Astrocyte (in vitro differentiated cells and primary cell): ENCODE results near the gene TRABD2A. TPM values are rescaled to one million over a fixed set of nuclear protein-coding genes. Genes with fewer than 3 reads are reported as not detected.

Experiments used
- DNase-seq: peaks from one replicate; pipeline ENCODE4 v3.0.0-alpha.2; 2010; ENCODE audit warnings: low read depth
- FAIRE-seq: peaks from 2 replicates; lab custom pipeline; 2011; peaks lifted over from hg19 to GRCh38; lab: Jason Lieb, UNC
- H2AFZ ChIP-seq: 2 replicates; pipeline ENCODE4 v1.6.0; 2012; ENCODE audit warnings: low read depth, low read length, inconsistent platforms
- H3K27ac ChIP-seq: 2 replicates; pipeline ENCODE4 v1.5.1; 2011; ENCODE audit warnings: low read depth, low read length, inconsistent platforms
- H3K27me3 ChIP-seq: 2 replicates; pipeline ENCODE4 v1.6.0; 2011; ENCODE audit warnings: low read length, inconsistent platforms; ENCODE audit not compliant: insufficient read depth
- H3K36me3 ChIP-seq: 2 replicates; pipeline ENCODE4 v1.5.1; 2011; ENCODE audit warnings: low read length, inconsistent platforms; ENCODE audit not compliant: insufficient read depth
- H3K4me1 ChIP-seq: 2 replicates; pipeline ENCODE4 v1.5.1; 2011; ENCODE audit warnings: low read length, inconsistent platforms; ENCODE audit not compliant: insufficient read depth
- H3K4me2 ChIP-seq: 2 replicates; pipeline ENCODE4 v1.6.0; 2012; ENCODE audit warnings: low read length, inconsistent platforms
- H3K4me3 ChIP-seq: 2 replicates; pipeline ENCODE4 v1.5.1; 2011; ENCODE audit warnings: low read depth, mild to moderate bottlenecking, low read length, inconsistent platforms; ENCODE audit not compliant: insufficient read depth
- H3K79me2 ChIP-seq: 2 replicates; pipeline ENCODE4 v1.6.0; 2012; ENCODE audit warnings: mild to moderate bottlenecking, low read length, inconsistent platforms; ENCODE audit not compliant: insufficient read depth
- H3K9ac ChIP-seq: 2 replicates; pipeline ENCODE4 v1.6.0; 2012; ENCODE audit warnings: mild to moderate bottlenecking, low read length, inconsistent platforms
- H3K9me3 ChIP-seq: 2 replicates; pipeline ENCODE4 v1.5.1; 2012; ENCODE audit warnings: low read depth, mild to moderate bottlenecking, low read length, inconsistent platforms; ENCODE audit not compliant: insufficient read depth
- H4K20me1 ChIP-seq: 2 replicates; pipeline ENCODE4 v1.6.0; 2012; ENCODE audit warnings: low read length, inconsistent platforms; ENCODE audit not compliant: insufficient read depth
- H3K27ac Mint-ChIP-seq: one replicate; pipeline ENCODE4 v1.8.0; 2021; ENCODE audit warnings: mild to moderate bottlenecking, mixed read lengths; ENCODE audit not compliant: unreplicated experiment
- H3K27me3 Mint-ChIP-seq: one replicate; pipeline ENCODE4 v1.8.0; 2021; ENCODE audit warnings: low read depth, mixed read lengths; ENCODE audit not compliant: unreplicated experiment
- H3K36me3 Mint-ChIP-seq: one replicate; pipeline ENCODE4 v1.8.0; 2021; ENCODE audit warnings: low read depth, mixed read lengths; ENCODE audit not compliant: unreplicated experiment
- H3K4me1 Mint-ChIP-seq: one replicate; pipeline ENCODE4 v1.8.0; 2021; ENCODE audit warnings: low read depth, mixed read lengths; ENCODE audit not compliant: unreplicated experiment
- H3K4me3 Mint-ChIP-seq: one replicate; pipeline ENCODE4 v1.8.0; 2021; ENCODE audit warnings: mild to moderate bottlenecking, moderate library complexity, mixed read lengths; ENCODE audit not compliant: unreplicated experiment
- H3K9me3 Mint-ChIP-seq: one replicate; pipeline ENCODE4 v1.8.0; 2021; ENCODE audit warnings: mild to moderate bottlenecking, mixed read lengths; ENCODE audit not compliant: unreplicated experiment
- EZH2 ChIP-seq: IDR thresholded peaks from 2 replicates; pipeline ENCODE4 v1.6.1; 2012; ENCODE audit warnings: mild to moderate bottlenecking, low read length, inconsistent platforms; ENCODE audit not compliant: insufficient read depth
- total RNA-seq: library from RNA; stranded (reverse); gene quantifications from 2 replicates; pipeline ENCODE4 v1.2.1, GENCODE V29; 2021
- TF ChIP-seq, protein P1 (sequence below): IDR thresholded peaks from 2 replicates; pipeline ENCODE4 v1.5.1; 2011; ENCODE audit warnings: low read depth, mild to moderate bottlenecking, inconsistent platforms, low read length, moderate library complexity; ENCODE audit not compliant: insufficient read depth

Gene TRABD2A
- total RNA-seq, 1 donor from 2014 or later = 2.6 TPM

DNA sequence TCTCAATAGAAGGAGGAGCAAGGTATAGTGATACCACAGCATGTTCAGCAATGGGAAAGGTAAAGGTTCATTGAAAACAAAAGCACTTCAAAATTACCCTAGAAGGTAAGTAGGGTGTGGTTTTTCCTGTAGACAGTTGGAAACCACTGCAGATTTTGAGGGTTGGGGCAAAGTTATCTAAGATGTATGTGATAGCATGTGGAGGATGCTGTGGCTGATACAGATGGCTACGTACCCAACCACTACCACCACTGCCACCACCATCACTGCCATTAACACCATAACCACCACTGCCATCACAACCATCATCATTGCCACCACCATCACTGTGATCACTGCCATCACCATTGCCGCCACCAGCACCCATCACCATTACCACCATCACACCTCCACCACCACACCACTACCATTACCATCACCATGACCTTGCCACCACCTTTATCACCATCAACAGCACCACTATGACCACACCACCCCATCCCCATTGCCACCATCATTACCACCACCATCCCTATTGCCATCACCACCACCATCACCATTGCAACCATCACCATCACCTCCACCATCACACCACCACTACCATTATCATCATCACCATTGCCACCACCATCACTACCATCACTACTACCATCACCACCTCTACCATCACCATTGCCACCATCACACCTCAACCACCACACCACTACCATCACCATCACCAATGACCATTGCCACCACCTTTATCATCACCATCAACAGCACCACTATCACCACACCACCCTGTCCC, 28.2 kb upstream of the TRABD2A start:
- no peak overlapping the region for H3K27ac ChIP-seq
- H3K27me3 ChIP-seq = no peaks in the 10 kb centered on the region
- H3K4me3 Mint-ChIP-seq = peak overlapping the region; percentile 31
- peaks cover 5% of the 10 kb centered on the region for H3K36me3 ChIP-seq
- peaks cover 14% of the 10 kb centered on the region for H3K36me3 Mint-ChIP-seq
- no peaks in the 10 kb centered on the region for H3K27me3 Mint-ChIP-seq
- TF ChIP-seq EZH2 = no peak
- TF ChIP-seq, protein P1, sequence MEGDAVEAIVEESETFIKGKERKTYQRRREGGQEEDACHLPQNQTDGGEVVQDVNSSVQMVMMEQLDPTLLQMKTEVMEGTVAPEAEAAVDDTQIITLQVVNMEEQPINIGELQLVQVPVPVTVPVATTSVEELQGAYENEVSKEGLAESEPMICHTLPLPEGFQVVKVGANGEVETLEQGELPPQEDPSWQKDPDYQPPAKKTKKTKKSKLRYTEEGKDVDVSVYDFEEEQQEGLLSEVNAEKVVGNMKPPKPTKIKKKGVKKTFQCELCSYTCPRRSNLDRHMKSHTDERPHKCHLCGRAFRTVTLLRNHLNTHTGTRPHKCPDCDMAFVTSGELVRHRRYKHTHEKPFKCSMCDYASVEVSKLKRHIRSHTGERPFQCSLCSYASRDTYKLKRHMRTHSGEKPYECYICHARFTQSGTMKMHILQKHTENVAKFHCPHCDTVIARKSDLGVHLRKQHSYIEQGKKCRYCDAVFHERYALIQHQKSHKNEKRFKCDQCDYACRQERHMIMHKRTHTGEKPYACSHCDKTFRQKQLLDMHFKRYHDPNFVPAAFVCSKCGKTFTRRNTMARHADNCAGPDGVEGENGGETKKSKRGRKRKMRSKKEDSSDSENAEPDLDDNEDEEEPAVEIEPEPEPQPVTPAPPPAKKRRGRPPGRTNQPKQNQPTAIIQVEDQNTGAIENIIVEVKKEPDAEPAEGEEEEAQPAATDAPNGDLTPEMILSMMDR = no peak
- DNase-seq (no peak), FAIRE-seq (no peak)
- H3K9ac ChIP-seq = no peak overlapping the region
- no peak overlapping the region for H3K27ac Mint-ChIP-seq
- peaks cover 18% of the 10 kb centered on the region for H4K20me1 ChIP-seq
- no peak overlapping the region for H3K4me3 ChIP-seq
- H3K4me1 Mint-ChIP-seq = peaks cover 9% of the 10 kb centered on the region
- H3K4me1 ChIP-seq = no peaks in the 10 kb centered on the region
- H2AFZ ChIP-seq = no peak overlapping the region
- peaks cover 7% of the 10 kb centered on the region for H3K9me3 ChIP-seq
- H3K4me2 ChIP-seq = no peak overlapping the region
- peaks cover 21% of the 10 kb centered on the region for H3K79me2 ChIP-seq
- H3K9me3 Mint-ChIP-seq = peaks cover 2% of the 10 kb centered on the region

DNA sequence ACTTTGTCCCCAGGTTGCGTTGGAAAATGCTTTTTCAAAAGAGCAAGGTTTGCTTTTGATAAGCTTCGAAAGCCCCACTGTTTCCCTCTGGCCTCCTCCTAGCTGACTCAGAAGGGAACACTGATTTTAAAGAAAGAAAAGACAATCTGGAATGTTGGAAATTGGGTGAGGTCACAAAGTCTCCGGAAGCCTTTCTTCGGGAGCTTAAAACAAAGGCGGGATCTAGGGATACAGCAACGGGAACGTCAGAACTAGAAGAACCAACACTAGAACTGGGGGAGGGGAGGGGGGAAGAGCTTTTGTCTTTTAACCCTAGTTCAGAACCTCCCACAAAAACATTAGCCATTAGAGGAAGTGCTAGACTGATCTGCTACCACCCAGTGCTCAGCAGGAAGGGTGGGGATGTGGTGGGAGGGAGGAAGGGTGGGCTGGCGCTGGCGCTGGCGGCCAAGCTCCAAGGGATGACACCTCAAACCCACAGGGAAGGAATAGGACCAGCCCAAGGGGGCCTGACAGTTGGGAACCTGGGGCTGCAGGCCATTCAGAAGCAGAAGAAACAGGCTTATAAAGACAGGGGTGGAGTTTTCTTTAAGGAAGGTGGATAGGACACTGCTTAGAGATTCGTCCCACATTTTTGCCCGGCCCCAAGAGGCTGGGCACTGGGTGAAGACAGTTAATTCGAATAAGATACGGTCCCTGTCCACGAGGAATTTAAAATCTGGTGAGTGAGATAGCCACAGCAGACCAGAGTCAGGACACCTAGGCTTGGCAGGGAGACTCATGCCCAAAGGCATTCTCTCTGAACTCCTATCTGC, 26.2 kb upstream of the TRABD2A start:
- no peaks in the 10 kb centered on the region for H3K27me3 Mint-ChIP-seq
- Histone ChIP-seq H3K4me1 (peaks cover 2% of the 10 kb centered on the region), H3K36me3 (peaks cover 5% of the 10 kb centered on the region), H3K9me3 (peaks cover 7% of the 10 kb centered on the region), H3K9ac (peak overlapping the region; percentile 98), H2AFZ (no peak overlapping the region), H3K27ac (peak overlapping the region; percentile 88), H3K79me2 (peaks cover 21% of the 10 kb centered on the region), H3K4me2 (peak overlapping the region; percentile 89), H3K27me3 (no peaks in the 10 kb centered on the region), H4K20me1 (peaks cover 18% of the 10 kb centered on the region), H3K4me3 (peak overlapping the region; percentile 93)
- H3K4me1 Mint-ChIP-seq = peaks cover 12% of the 10 kb centered on the region
- FAIRE-seq = no peak
- H3K9me3 Mint-ChIP-seq = peaks cover 2% of the 10 kb centered on the region
- TF ChIP-seq EZH2 = no peak
- TF ChIP-seq, protein P1 = no peak
- H3K36me3 Mint-ChIP-seq = peaks cover 14% of the 10 kb centered on the region
- peak; percentile 88 for DNase-seq
- peak overlapping the region; percentile 98 for H3K4me3 Mint-ChIP-seq
- H3K27ac Mint-ChIP-seq = peak overlapping the region; percentile 97
